ENCODE measurements around the gene TRDMT1. TPM values are rescaled to one million over a fixed set of nuclear protein-coding genes. Genes with fewer than 3 reads are reported as not detected.

The TRDMT1 gene
- polyA plus RNA-seq, 3 donors: 3.1 to 6.6 (median 5.0) TPM

GRCh38 chr10:17238445-17239291 lies 37.2 kb upstream of the TRDMT1 start:
- intact Hi-C loops (cut with micrococcal nuclease): loop anchor here (5.0 to 10.0 kb wide), 2 partner anchors 36 to 334 kb away; partner anchors contain the start of gene TRDMT1 (in 1 of the 2)
- H3K9me3 Mint-ChIP-seq: no peaks in the 10 kb centered on the region

More at GRCh38 chr10:17238445-17239291, 37.2 kb upstream of the TRDMT1 start:
- H3K36me3 Mint-ChIP-seq: peaks cover 43 to 51% of the 10 kb centered on the region in 2 donors
- Histone ChIP-seq H2AFZ (ENCODE audit: insufficient read depth, low read depth, low read length, poor library complexity, severe bottlenecking) (no peak overlapping the region), H4K20me1 (ENCODE audit: insufficient read depth, low read length) (peaks cover 55% of the 10 kb centered on the region), H3K9ac (ENCODE audit: insufficient read depth, low read length, poor library complexity, severe bottlenecking) (no peak overlapping the region), H3K36me3 (replicated peaks in 1 of 2; ENCODE audit: control insufficient read depth in 1 of 2, insufficient read depth in 2 of 2, low read length in 2 of 2) (peaks cover 46 to 47% of the 10 kb centered on the region in 2 donors), H3K4me3 (replicated peaks in 1 of 3; ENCODE audit: low read depth in 2 of 3, low read length in 3 of 3) (no peak overlapping the region), H3K27me3 (ENCODE audit: control insufficient read depth in 2 of 2, insufficient read depth in 2 of 2, low read length in 2 of 2) (no peaks in the 10 kb centered on the region), H3K79me2 (ENCODE audit: insufficient read depth, low read length) (peaks cover 10% of the 10 kb centered on the region), H3K4me1 (ENCODE audit: control insufficient read depth in 1 of 2, insufficient read depth in 2 of 2, low read length in 2 of 2) (peaks cover 8 to 17% of the 10 kb centered on the region in 2 donors), H3K27ac (ENCODE audit: low read depth in 1 of 2, low read length in 2 of 2) (peak overlapping the region; percentile 10 to 33), H3K9me3 (replicated peaks in 1 of 2; ENCODE audit: control insufficient read depth in 1 of 2, insufficient read depth in 1 of 2, low read length in 2 of 2) (no peaks in the 10 kb centered on the region), H3K4me2 (replicated peaks; ENCODE audit: extremely low read depth, low read length, poor library complexity, severe bottlenecking) (no peak overlapping the region)
- peak; percentile 40 to 64 (median 45) for DNase-seq
- no peak overlapping the region for H3K4me3 Mint-ChIP-seq
- TF ChIP-seq CTCF (IDR thresholded peaks at IDR 0.05): no peak
- H3K27me3 Mint-ChIP-seq (ENCODE audit: low read depth in 3 of 3): peaks cover 0 to 3% (median 2%) of the 10 kb centered on the region in 3 donors
- WGBS (ENCODE audit: insufficient coverage): 100% methylated on average over 1 of the region's 12 CpGs
- H3K4me1 Mint-ChIP-seq: peaks cover 13% of the 10 kb centered on the region
- H3K27ac Mint-ChIP-seq: peak overlapping the region; percentile 68 to 89 (median 79)
